GM12892 (cell line): ENCODE measurements around the gene PTPRB.

Experiments
- DNase-seq: peaks from one replicate; pipeline ENCODE4 v3.0.0; 2011; ENCODE audit not compliant: insufficient read length
- FAIRE-seq: peaks from 2 replicates; lab custom pipeline; 2011; peaks lifted over from hg19 to GRCh38; lab: Jason Lieb, UNC
- POLR2A ChIP-seq: IDR thresholded peaks from 2 replicates; pipeline ENCODE4 v1.6.1; 2011; ENCODE audit warnings: low read depth, low read length, control low read depth
- POLR2AphosphoS5 ChIP-seq: IDR thresholded peaks from 2 replicates; pipeline ENCODE4 v1.6.1; 2011; ENCODE audit warnings: low read depth, low read length, control low read depth
- TAF1 ChIP-seq: IDR thresholded peaks from 2 replicates; pipeline ENCODE4 v1.6.1; 2011; ENCODE audit warnings: low read depth, mild to moderate bottlenecking, control low read depth, low read length, borderline replicate concordance

PTPRB gene

DNA sequence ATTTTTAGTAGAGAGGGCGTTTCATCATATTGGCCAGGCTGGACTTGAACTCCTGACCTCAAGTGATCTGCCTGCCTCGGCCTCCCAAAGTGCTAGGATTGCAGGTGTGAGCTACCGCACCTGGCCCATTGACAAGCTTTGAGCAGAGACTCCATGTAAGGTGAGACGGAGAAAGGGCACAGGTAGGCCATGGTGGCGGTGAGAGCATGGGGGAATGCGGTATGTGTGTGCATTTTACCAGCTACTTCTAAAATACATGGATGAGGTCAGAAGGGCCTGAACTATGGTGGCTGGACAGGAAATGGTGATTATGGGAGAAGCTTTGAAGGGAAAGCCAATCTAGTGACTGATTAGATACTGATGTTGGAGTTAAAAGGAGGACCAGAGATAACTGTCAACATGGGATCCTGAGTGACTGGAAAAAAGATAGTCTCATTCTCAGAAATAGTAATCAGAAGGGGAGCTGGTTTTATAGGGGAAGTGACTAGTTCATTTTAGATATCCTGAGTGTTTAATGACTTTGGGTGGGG, 21.9 kb upstream of the PTPRB start:
- no peak for TF ChIP-seq POLR2A
- no peak for TF ChIP-seq TAF1
- TF ChIP-seq POLR2AphosphoS5 = no peak
- no peak for DNase-seq
- FAIRE-seq = no peak

GRCh38 chr12:70657616-70658286, 20.5 kb upstream of the PTPRB start:
- no peak for TF ChIP-seq TAF1
- no peak for TF ChIP-seq POLR2AphosphoS5
- no peak for TF ChIP-seq POLR2A
- FAIRE-seq (no peak), DNase-seq (no peak)

- FAIRE-seq = no peak
- TF ChIP-seq POLR2AphosphoS5 = no peak
- no peak for TF ChIP-seq POLR2A
- no peak for TF ChIP-seq TAF1
- no peak for DNase-seq
Observed at GRCh38 chr12:70652451-70652850, 15.2 kb upstream of the PTPRB start.

DNA sequence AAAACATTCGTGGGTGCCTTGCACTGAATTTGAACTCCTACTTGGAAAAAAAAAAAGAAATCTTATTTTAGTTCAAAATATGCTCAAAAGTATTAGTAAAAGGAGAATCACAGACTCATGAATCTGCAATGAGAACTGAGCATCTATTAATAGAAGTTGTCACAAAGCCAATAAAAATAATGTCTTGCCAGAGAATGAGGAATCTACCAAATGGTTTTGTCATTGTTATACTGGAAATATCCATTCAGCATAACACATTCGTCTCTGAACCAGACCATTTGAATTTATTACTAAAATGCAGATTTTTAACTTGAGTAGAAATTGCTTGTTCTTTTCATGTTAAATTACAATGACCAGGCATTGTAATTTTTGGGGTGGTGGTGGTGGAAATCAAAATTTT, 11.6 kb upstream of the PTPRB start:
- FAIRE-seq = no peak
- TF ChIP-seq POLR2A (no peak), TAF1 (no peak), POLR2AphosphoS5 (no peak)
- no peak for DNase-seq

GRCh38 chr12:70648191-70648590, 11.0 kb upstream of the PTPRB start:
- no peak for DNase-seq
- TF ChIP-seq POLR2A (no peak), POLR2AphosphoS5 (no peak), TAF1 (no peak)
- FAIRE-seq = no peak

DNA sequence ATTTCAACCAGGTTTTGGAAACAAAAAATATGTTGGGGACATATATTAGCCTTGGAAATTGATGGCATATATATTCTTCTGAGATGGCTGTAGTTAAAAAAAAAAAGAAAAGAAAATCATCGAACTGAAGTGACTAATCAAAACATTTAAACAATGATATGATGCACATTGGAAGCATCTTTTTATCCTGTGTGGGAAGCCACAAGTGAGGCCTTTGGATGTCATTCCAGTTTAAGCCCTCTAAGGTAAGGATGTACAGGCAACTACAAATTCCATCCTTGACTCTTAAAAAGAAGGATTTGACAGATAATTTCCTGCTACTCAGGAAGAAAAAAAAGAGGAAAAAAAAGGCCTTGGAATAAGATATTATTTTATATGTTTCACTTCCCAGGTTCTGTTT, 9.6 kb upstream of the PTPRB start:
- FAIRE-seq = no peak
- DNase-seq = no peak

DNA sequence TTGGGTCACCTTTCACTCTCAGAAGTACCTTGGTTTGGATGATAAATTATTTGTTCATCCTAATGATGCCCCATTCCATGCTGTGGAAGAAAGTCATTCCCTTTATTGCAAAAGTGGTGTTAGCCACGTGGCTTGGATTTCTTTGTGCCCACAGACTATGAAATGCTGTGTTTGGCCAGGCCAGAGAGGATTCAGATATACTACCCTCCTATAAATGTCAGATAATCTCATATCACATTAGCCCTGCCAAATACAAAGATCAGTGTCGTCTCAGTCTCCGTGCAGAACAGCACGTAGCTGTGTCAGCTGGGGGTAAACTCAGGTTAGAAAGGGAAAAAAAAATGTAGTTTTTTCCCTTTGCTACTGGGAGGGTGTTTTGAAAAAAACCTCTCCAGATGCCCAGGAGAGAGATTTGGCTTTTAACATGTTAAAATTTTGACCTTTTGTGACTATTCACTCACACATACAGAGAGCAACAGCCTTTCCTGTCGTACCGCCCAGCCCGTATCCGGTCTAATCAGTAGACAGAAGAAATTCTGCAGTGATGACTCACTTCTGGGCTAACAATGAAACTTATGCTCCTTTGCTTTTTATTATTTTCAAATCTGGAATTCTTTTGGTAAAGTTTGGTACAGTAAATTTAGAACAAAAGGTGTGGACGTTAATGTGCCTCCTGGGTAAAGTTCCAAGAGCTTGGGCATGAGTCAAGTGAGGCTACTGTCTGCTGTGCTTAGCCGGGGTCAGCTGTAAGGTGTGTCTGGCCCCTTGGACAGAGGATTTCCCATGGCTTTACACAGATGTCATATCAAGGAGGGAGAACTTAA, 8.5 kb upstream of the PTPRB start:
- no peak for TF ChIP-seq TAF1
- DNase-seq = no peak
- FAIRE-seq = no peak

More for the DNA sequence above, 9.6 kb upstream of the PTPRB start:
- TF ChIP-seq TAF1 (no peak), POLR2A (no peak), POLR2AphosphoS5 (no peak)

- TF ChIP-seq POLR2AphosphoS5 (no peak), TAF1 (no peak), POLR2A (no peak)
- DNase-seq (no peak), FAIRE-seq (no peak)
Observed at GRCh38 chr12:70644861-70645260, 7.6 kb upstream of the PTPRB start.

DNA sequence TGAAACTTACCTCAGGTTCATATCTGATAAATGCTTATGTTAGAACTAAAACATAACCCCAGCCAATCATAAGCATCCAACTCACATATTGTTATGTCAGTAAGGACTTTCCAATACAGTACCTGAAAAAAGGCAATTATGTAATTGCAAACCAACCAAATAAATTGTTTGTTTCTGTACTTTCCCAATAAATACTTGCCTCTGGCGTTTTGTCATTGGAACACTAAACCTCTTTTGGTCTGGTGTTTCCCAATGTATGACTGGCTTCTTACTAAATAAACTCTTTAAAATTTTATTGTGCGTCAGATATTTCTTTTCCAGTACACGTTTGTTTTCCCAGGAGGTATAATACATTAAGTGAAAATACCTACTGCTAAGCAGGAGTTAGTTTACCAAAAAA, 6.7 kb upstream of the PTPRB start:
- no peak for TF ChIP-seq TAF1
- TF ChIP-seq POLR2AphosphoS5 = no peak
- no peak for TF ChIP-seq POLR2A
- no peak for FAIRE-seq
- DNase-seq = no peak

- DNase-seq = no peak
- TF ChIP-seq TAF1 (no peak), POLR2A (no peak), POLR2AphosphoS5 (no peak)
- FAIRE-seq = no peak
Observed at GRCh38 chr12:70641691-70642090, 4.5 kb upstream of the PTPRB start.

DNA sequence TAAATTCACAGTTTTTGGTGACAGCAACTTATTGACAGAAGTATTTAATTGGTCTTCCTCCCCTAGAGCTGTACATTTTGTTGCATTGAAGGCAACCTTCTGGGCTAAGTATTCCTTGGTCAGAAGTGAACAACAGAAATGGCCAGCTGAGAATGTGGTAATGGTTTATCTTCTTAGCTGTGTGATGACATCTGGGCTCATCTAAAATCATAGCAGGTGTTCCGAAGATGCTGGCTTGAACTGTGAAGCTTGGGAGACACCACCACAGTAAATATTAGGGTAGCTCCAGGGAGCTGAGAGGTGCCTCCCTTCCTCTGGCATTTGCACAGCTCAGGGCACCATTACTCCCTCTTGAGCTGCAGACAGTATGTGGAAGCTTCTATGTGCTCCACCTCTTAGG, 3.7 kb upstream of the PTPRB start:
- DNase-seq (no peak), FAIRE-seq (no peak)
- TF ChIP-seq POLR2AphosphoS5 (no peak), TAF1 (no peak), POLR2A (no peak)

GRCh38 chr12:70639535-70639934, 2.3 kb upstream of the PTPRB start:
- DNase-seq = no peak
- FAIRE-seq = no peak
- TF ChIP-seq POLR2A (no peak), TAF1 (no peak), POLR2AphosphoS5 (no peak)
